ENCODE results near the gene PSMA6.
"Not testable (repeated sequence)": the region's sequence is repeated elsewhere in the genome, so short reads cannot be mapped to it uniquely, and the experiment has no call there.

The PSMA6 gene

GRCh38 chr14:35349496-35350365, 57.5 kb downstream of the PSMA6 start:
- H3K36me3 ChIP-seq (ENCODE audit: insufficient read depth, low read length): no peaks in the 10 kb centered on the region
- H3K4me2 ChIP-seq (ENCODE audit: low read length): no peak overlapping the region
- no peak overlapping the region for H3K9ac ChIP-seq (ENCODE audit: low read depth, low read length)
- no peak overlapping the region for H3K4me3 ChIP-seq (ENCODE audit: low read length)
- no peaks in the 10 kb centered on the region for H3K4me1 ChIP-seq (ENCODE audit: control insufficient read depth, insufficient read depth, low read length)
- no peaks in the 10 kb centered on the region for H3K9me3 ChIP-seq (replicated peaks; ENCODE audit: low read length)
- H3K27me3 ChIP-seq (ENCODE audit: control insufficient read depth, insufficient read depth, low read length): no peaks in the 10 kb centered on the region

- no peaks in the 10 kb centered on the region for H3K4me1 ChIP-seq (ENCODE audit: control insufficient read depth, insufficient read depth, low read length)
- no peak overlapping the region for H3K9ac ChIP-seq (ENCODE audit: low read depth, low read length)
- H3K4me3 ChIP-seq (ENCODE audit: low read length): no peak overlapping the region
- H3K27me3 ChIP-seq (ENCODE audit: control insufficient read depth, insufficient read depth, low read length): no peaks in the 10 kb centered on the region
- H3K4me2 ChIP-seq (ENCODE audit: low read length): no peak overlapping the region
- no peaks in the 10 kb centered on the region for H3K9me3 ChIP-seq (replicated peaks; ENCODE audit: low read length)
- H3K36me3 ChIP-seq (ENCODE audit: insufficient read depth, low read length): no peaks in the 10 kb centered on the region
These were observed 59.3 kb downstream of the PSMA6 start for GRCh38 chr14:35351497-35351896.

GRCh38 chr14:35351897-35352273, 59.7 kb downstream of the PSMA6 start:
- H3K9me3 ChIP-seq (replicated peaks; ENCODE audit: low read length): no peaks in the 10 kb centered on the region
- no peak overlapping the region for H3K4me3 ChIP-seq (ENCODE audit: low read length)
- H3K27me3 ChIP-seq (ENCODE audit: control insufficient read depth, insufficient read depth, low read length): no peaks in the 10 kb centered on the region
- no peak overlapping the region for H3K9ac ChIP-seq (ENCODE audit: low read depth, low read length)
- no peaks in the 10 kb centered on the region for H3K36me3 ChIP-seq (ENCODE audit: insufficient read depth, low read length)
- no peak overlapping the region for H3K4me2 ChIP-seq (ENCODE audit: low read length)
- H3K4me1 ChIP-seq (ENCODE audit: control insufficient read depth, insufficient read depth, low read length): no peaks in the 10 kb centered on the region

- no peaks in the 10 kb centered on the region for H3K27me3 ChIP-seq (ENCODE audit: control insufficient read depth, insufficient read depth, low read length)
- no peak overlapping the region for H3K9ac ChIP-seq (ENCODE audit: low read depth, low read length)
- H3K4me1 ChIP-seq (ENCODE audit: control insufficient read depth, insufficient read depth, low read length): no peaks in the 10 kb centered on the region
These were observed 60.4 kb downstream of the PSMA6 start for GRCh38 chr14:35352274-35353233.

GRCh38 chr14:35353409-35354172, 61.4 kb downstream of the PSMA6 start:
- H3K9ac ChIP-seq (ENCODE audit: low read depth, low read length): no peak overlapping the region
- no peak overlapping the region for H3K4me3 ChIP-seq (ENCODE audit: low read length)
- no peaks in the 10 kb centered on the region for H3K9me3 ChIP-seq (replicated peaks; ENCODE audit: low read length)
- no peaks in the 10 kb centered on the region for H3K36me3 ChIP-seq (ENCODE audit: insufficient read depth, low read length)
- H3K4me1 ChIP-seq (ENCODE audit: control insufficient read depth, insufficient read depth, low read length): no peaks in the 10 kb centered on the region
- peaks cover 5% of the 10 kb centered on the region for H3K27me3 ChIP-seq (ENCODE audit: control insufficient read depth, insufficient read depth, low read length)
- H3K4me2 ChIP-seq (ENCODE audit: low read length): no peak overlapping the region

More at GRCh38 chr14:35352274-35353233, 60.4 kb downstream of the PSMA6 start:
- Histone ChIP-seq H3K36me3 (ENCODE audit: insufficient read depth, low read length) (no peaks in the 10 kb centered on the region), H3K9me3 (replicated peaks; ENCODE audit: low read length) (no peaks in the 10 kb centered on the region), H3K4me2 (ENCODE audit: low read length) (no peak overlapping the region), H3K4me3 (ENCODE audit: low read length) (no peak overlapping the region)

- not testable (repeated sequence) for H3K9me3 ChIP-seq (replicated peaks; ENCODE audit: low read length); H3K4me3 ChIP-seq (ENCODE audit: low read length); H3K9ac ChIP-seq (ENCODE audit: low read depth, low read length); H3K4me2 ChIP-seq (ENCODE audit: low read length); H3K4me1 ChIP-seq (ENCODE audit: control insufficient read depth, insufficient read depth, low read length); H3K36me3 ChIP-seq (ENCODE audit: insufficient read depth, low read length); H3K27me3 ChIP-seq (ENCODE audit: control insufficient read depth, insufficient read depth, low read length)
These were observed 63.1 kb downstream of the PSMA6 start for GRCh38 chr14:35355235-35355634.

GRCh38 chr14:35355981-35356841, 64.0 kb downstream of the PSMA6 start:
- H3K9me3 ChIP-seq (replicated peaks; ENCODE audit: low read length): no peaks in the 10 kb centered on the region
- H3K4me1 ChIP-seq (ENCODE audit: control insufficient read depth, insufficient read depth, low read length): no peaks in the 10 kb centered on the region
- H3K27me3 ChIP-seq (ENCODE audit: control insufficient read depth, insufficient read depth, low read length): peaks cover 5% of the 10 kb centered on the region
- H3K4me2 ChIP-seq (ENCODE audit: low read length): no peak overlapping the region
- H3K36me3 ChIP-seq (ENCODE audit: insufficient read depth, low read length): no peaks in the 10 kb centered on the region
- no peak overlapping the region for H3K9ac ChIP-seq (ENCODE audit: low read depth, low read length)
- no peak overlapping the region for H3K4me3 ChIP-seq (ENCODE audit: low read length)

- not testable (repeated sequence) for H3K27me3 ChIP-seq (ENCODE audit: control insufficient read depth, insufficient read depth, low read length); H3K4me1 ChIP-seq (ENCODE audit: control insufficient read depth, insufficient read depth, low read length); H3K9me3 ChIP-seq (replicated peaks; ENCODE audit: low read length); H3K4me2 ChIP-seq (ENCODE audit: low read length); H3K4me3 ChIP-seq (ENCODE audit: low read length); H3K9ac ChIP-seq (ENCODE audit: low read depth, low read length); H3K36me3 ChIP-seq (ENCODE audit: insufficient read depth, low read length)
These were observed 67.5 kb downstream of the PSMA6 start for GRCh38 chr14:35359655-35360054.

- H3K9ac ChIP-seq (ENCODE audit: low read depth, low read length): no peak overlapping the region
- no peaks in the 10 kb centered on the region for H3K36me3 ChIP-seq (ENCODE audit: insufficient read depth, low read length)
- H3K9me3 ChIP-seq (replicated peaks; ENCODE audit: low read length): no peaks in the 10 kb centered on the region
- no peak overlapping the region for H3K4me3 ChIP-seq (ENCODE audit: low read length)
- no peak overlapping the region for H3K4me2 ChIP-seq (ENCODE audit: low read length)
- peaks cover 12% of the 10 kb centered on the region for H3K4me1 ChIP-seq (ENCODE audit: control insufficient read depth, insufficient read depth, low read length)
- H3K27me3 ChIP-seq (ENCODE audit: control insufficient read depth, insufficient read depth, low read length): peaks cover 5% of the 10 kb centered on the region
These were observed 68.9 kb downstream of the PSMA6 start for GRCh38 chr14:35361141-35361480.

GRCh38 chr14:35362450-35362849, 70.3 kb downstream of the PSMA6 start:
- H3K9ac ChIP-seq (ENCODE audit: low read depth, low read length): no peak overlapping the region
- H3K9me3 ChIP-seq (replicated peaks; ENCODE audit: low read length): no peaks in the 10 kb centered on the region
- H3K36me3 ChIP-seq (ENCODE audit: insufficient read depth, low read length): no peaks in the 10 kb centered on the region
- H3K27me3 ChIP-seq (ENCODE audit: control insufficient read depth, insufficient read depth, low read length): peaks cover 5% of the 10 kb centered on the region
- no peak overlapping the region for H3K4me2 ChIP-seq (ENCODE audit: low read length)
- H3K4me1 ChIP-seq (ENCODE audit: control insufficient read depth, insufficient read depth, low read length): peaks cover 26% of the 10 kb centered on the region
- no peak overlapping the region for H3K4me3 ChIP-seq (ENCODE audit: low read length)
